PC-3 (cell line): ENCODE measurements around the gene PTPRQ. TPM values are rescaled to one million over a fixed set of nuclear protein-coding genes. Genes with fewer than 3 reads are reported as not detected.

Experiments
- ATAC-seq: fragments of 200-7000 bp; cut with Tn5 transposase; 2 replicates; pipeline ENCODE4 v1.9.1; 2020; ENCODE audit warnings: mild to moderate bottlenecking, moderate library complexity
- BruUV-seq: library from RNA; stranded (reverse); fragments of 400-500 nt; replicated peaks from 2 replicates; lab custom pipeline; 2021; lab: Mats Ljungman, UMichigan
- CTCF ChIA-PET: fragments of 300-600 bp; sonication (Branson Sonifier 250); formaldehyde crosslinking; loops from one replicate; lab custom pipeline; 2022; ENCODE audit warnings: antibody characterized with exemption; lab: Charles Lee
- POLR2A ChIA-PET: fragments of 300-600 bp; sonication (Branson Sonifier 250); formaldehyde crosslinking; loops from one replicate; lab custom pipeline; 2022; ENCODE audit warnings: antibody characterized with exemption; ENCODE audit not compliant: unreplicated experiment; lab: Charles Lee
- DNase-seq: peaks from one replicate; pipeline ENCODE4 v3.0.0-alpha.2; 2015
- H2AFZ ChIP-seq: fragments of 300-600 bp; sonication (generic); 2 replicates; pipeline ENCODE4 v1.6.0; 2016; ENCODE audit warnings: antibody characterized with exemption, low read length
- H3F3A ChIP-seq: fragments of 300-600 bp; sonication (generic); one replicate; pipeline ENCODE4 v1.6.0; 2017; ENCODE audit warnings: antibody characterized with exemption, low read length, control low read depth, mild to moderate bottlenecking; ENCODE audit not compliant: unreplicated experiment
- H3K27ac ChIP-seq: fragments of 300-600 bp; sonication (generic); 2 replicates; pipeline ENCODE4 v1.5.1; 2016; ENCODE audit warnings: mild to moderate bottlenecking, low read length
- H3K27me3 ChIP-seq: fragments of 300-600 bp; sonication (generic); 2 replicates; pipeline ENCODE4 v1.6.1; 2016; ENCODE audit warnings: low read length, mixed read lengths
- H3K36me3 ChIP-seq: fragments of 300-600 bp; sonication (generic); 2 replicates; pipeline ENCODE4 v1.6.1; 2016; ENCODE audit warnings: low read depth, mixed run types, low read length, mixed read lengths
- H3K4me1 ChIP-seq: fragments of 300-600 bp; sonication (generic); 2 replicates; pipeline ENCODE4 v1.5.1; 2016; ENCODE audit warnings: low read length; ENCODE audit not compliant: insufficient read depth
- H3K4me2 ChIP-seq: fragments of 300-600 bp; sonication (generic); 2 replicates; pipeline ENCODE4 v1.6.0; 2016; ENCODE audit warnings: low read length
- H3K4me3 ChIP-seq: fragments of 300-600 bp; sonication (generic); 2 replicates; pipeline ENCODE4 v1.5.1; 2016; ENCODE audit warnings: mild to moderate bottlenecking, low read length, mixed read lengths
- H3K79me2 ChIP-seq: fragments of 300-600 bp; sonication (generic); 2 replicates; pipeline ENCODE4 v1.6.1; 2017; ENCODE audit warnings: low read length, mixed read lengths
- H3K9ac ChIP-seq: fragments of 300-600 bp; sonication (generic); 2 replicates; pipeline ENCODE4 v1.6.0; 2016; ENCODE audit warnings: mild to moderate bottlenecking, low read length
- H3K9me2 ChIP-seq: fragments of 300-600 bp; sonication (generic); replicated peaks from 2 replicates; pipeline ENCODE4 v1.6.1; 2016; ENCODE audit warnings: mixed run types, low read length, mixed read lengths
- H3K9me3 ChIP-seq: fragments of 300-600 bp; sonication (generic); 2 replicates; pipeline ENCODE4 v1.6.1; 2016; ENCODE audit warnings: low read length, mixed read lengths
- H4K20me1 ChIP-seq: fragments of 300-600 bp; sonication (generic); 2 replicates; pipeline ENCODE4 v1.6.1; 2016; ENCODE audit warnings: low read length, mixed read lengths
- EZH2 ChIP-seq: fragments of 300-600 bp; sonication (generic); IDR thresholded peaks from one replicate; pipeline ENCODE4 v1.6.1; 2017; ENCODE audit warnings: antibody characterized with exemption, mild to moderate bottlenecking, low read length; ENCODE audit not compliant: unreplicated experiment
- EZH2phosphoT487 ChIP-seq: fragments of 300-600 bp; sonication (generic); IDR thresholded peaks from 2 replicates; pipeline ENCODE4 v1.6.1; 2018; ENCODE audit warnings: mild to moderate bottlenecking, antibody characterized with exemption, low read length, borderline replicate concordance
- intact Hi-C: fragments of 100-400 bp; cut with micrococcal nuclease; formaldehyde crosslinking; loops from 2 replicates; pipeline ENCODE4 v1.9.0; 2023
- total RNA-seq: library from RNA; depleted of rRNA; stranded (reverse); fragments of >200 nt; gene quantifications from 2 replicates; pipeline ENCODE4 v1.2.3, GENCODE V29; 2014
- TF ChIP-seq, protein P1 (sequence below): fragments of 300-600 bp; sonication (generic); conservative IDR thresholded peaks from 2 replicates; pipeline ENCODE4 v1.5.1; 2017; ENCODE audit warnings: antibody characterized with exemption, low read depth, mild to moderate bottlenecking, low read length

The PTPRQ gene
- total RNA-seq, 1 experiment from 2014 or later: 0.07 TPM

GRCh38 chr12:80485222-80485987 is 41.4 kb downstream of the PTPRQ start:
- BruUV-seq: no TSS peak
- no peak for ATAC-seq

GRCh38 chr12:80490329-80490728 is 46.3 kb downstream of the PTPRQ start:
- H3K4me1 ChIP-seq: no peaks in the 10 kb centered on the region
- ATAC-seq (no peak), DNase-seq (no peak)
- ChIA-PET POLR2A (no interaction called here), CTCF (no interaction called here)
- H3K79me2 ChIP-seq: no peaks in the 10 kb centered on the region
- no peaks in the 10 kb centered on the region for H4K20me1 ChIP-seq
- no peak overlapping the region for H3K4me3 ChIP-seq
- TF ChIP-seq EZH2phosphoT487: no peak
- TF ChIP-seq, protein P1, sequence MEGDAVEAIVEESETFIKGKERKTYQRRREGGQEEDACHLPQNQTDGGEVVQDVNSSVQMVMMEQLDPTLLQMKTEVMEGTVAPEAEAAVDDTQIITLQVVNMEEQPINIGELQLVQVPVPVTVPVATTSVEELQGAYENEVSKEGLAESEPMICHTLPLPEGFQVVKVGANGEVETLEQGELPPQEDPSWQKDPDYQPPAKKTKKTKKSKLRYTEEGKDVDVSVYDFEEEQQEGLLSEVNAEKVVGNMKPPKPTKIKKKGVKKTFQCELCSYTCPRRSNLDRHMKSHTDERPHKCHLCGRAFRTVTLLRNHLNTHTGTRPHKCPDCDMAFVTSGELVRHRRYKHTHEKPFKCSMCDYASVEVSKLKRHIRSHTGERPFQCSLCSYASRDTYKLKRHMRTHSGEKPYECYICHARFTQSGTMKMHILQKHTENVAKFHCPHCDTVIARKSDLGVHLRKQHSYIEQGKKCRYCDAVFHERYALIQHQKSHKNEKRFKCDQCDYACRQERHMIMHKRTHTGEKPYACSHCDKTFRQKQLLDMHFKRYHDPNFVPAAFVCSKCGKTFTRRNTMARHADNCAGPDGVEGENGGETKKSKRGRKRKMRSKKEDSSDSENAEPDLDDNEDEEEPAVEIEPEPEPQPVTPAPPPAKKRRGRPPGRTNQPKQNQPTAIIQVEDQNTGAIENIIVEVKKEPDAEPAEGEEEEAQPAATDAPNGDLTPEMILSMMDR: no peak
- TF ChIP-seq EZH2: no peak
- peaks cover 4% of the 10 kb centered on the region; the same call in 1 of the 2 replicates for H3K27me3 ChIP-seq
- no peaks in the 10 kb centered on the region for H3F3A ChIP-seq
- H3K4me2 ChIP-seq: no peak overlapping the region
- H3K9me2 ChIP-seq: no peaks in the 10 kb centered on the region
- H3K27ac ChIP-seq: no peak overlapping the region
- no peak overlapping the region for H2AFZ ChIP-seq
- no peaks in the 10 kb centered on the region for H3K9me3 ChIP-seq
- BruUV-seq: no TSS peak
- intact Hi-C loops: no loop called here
- no peak overlapping the region for H3K9ac ChIP-seq
- no peaks in the 10 kb centered on the region for H3K36me3 ChIP-seq

More at GRCh38 chr12:80485222-80485987, 41.4 kb downstream of the PTPRQ start:
- H3K9me3 ChIP-seq: no peaks in the 10 kb centered on the region
- intact Hi-C loops: no loop called here
- H3K9me2 ChIP-seq: no peaks in the 10 kb centered on the region
- H3K27ac ChIP-seq: no peak overlapping the region
- H4K20me1 ChIP-seq: no peaks in the 10 kb centered on the region
- H3K27me3 ChIP-seq: peaks cover 4% of the 10 kb centered on the region; the same call in 1 of the 2 replicates
- CTCF ChIA-PET: interaction anchor here (0.6 kb wide), 1 partner anchor 1059 kb away, joined by 3 read pairs; no protein-coding TSS in a partner anchor
- no peak for DNase-seq
- no peak overlapping the region for H2AFZ ChIP-seq
- no peaks in the 10 kb centered on the region for H3K36me3 ChIP-seq
- H3K79me2 ChIP-seq: no peaks in the 10 kb centered on the region
- no peak overlapping the region for H3K9ac ChIP-seq
- TF ChIP-seq EZH2phosphoT487 (no peak), EZH2 (no peak)
- TF ChIP-seq, protein P1: no peak
- POLR2A ChIA-PET: no interaction called here
- H3K4me3 ChIP-seq: no peak overlapping the region
- H3K4me2 ChIP-seq: no peak overlapping the region
- no peaks in the 10 kb centered on the region for H3K4me1 ChIP-seq
- no peaks in the 10 kb centered on the region for H3F3A ChIP-seq

GRCh38 chr12:80491166-80491565 is 47.1 kb downstream of the PTPRQ start:
- Histone ChIP-seq H3K4me3 (no peak overlapping the region), H3K9me3 (no peaks in the 10 kb centered on the region), H3K4me2 (no peak overlapping the region), H3K4me1 (no peaks in the 10 kb centered on the region), H3K27me3 (peaks cover 4% of the 10 kb centered on the region; the same call in 1 of the 2 replicates), H3K9me2 (no peaks in the 10 kb centered on the region), H3K36me3 (no peaks in the 10 kb centered on the region), H3K9ac (no peak overlapping the region), H3K79me2 (no peaks in the 10 kb centered on the region), H3F3A (no peaks in the 10 kb centered on the region), H3K27ac (no peak overlapping the region), H4K20me1 (no peaks in the 10 kb centered on the region), H2AFZ (no peak overlapping the region)
- no TSS peak for BruUV-seq
- ChIA-PET POLR2A (no interaction called here), CTCF (no interaction called here)
- intact Hi-C loops: no loop called here
- ATAC-seq (no peak), DNase-seq (no peak)
- TF ChIP-seq EZH2: no peak
- TF ChIP-seq, protein P1: no peak
